AG09319 (cell line): ENCODE data around the gene TSPAN18.

Experiments
- DNase-seq: peaks from one replicate; pipeline ENCODE4 v3.0.0-alpha.2; 2010; ENCODE audit warnings: low read depth; ENCODE audit errors: extremely low read depth
- TF ChIP-seq, protein P1 (sequence below): IDR thresholded peaks from 2 replicates; pipeline ENCODE4 v1.5.1; 2011; ENCODE audit warnings: low read depth, mild to moderate bottlenecking, inconsistent platforms, low read length, moderate library complexity

TSPAN18 gene

DNA sequence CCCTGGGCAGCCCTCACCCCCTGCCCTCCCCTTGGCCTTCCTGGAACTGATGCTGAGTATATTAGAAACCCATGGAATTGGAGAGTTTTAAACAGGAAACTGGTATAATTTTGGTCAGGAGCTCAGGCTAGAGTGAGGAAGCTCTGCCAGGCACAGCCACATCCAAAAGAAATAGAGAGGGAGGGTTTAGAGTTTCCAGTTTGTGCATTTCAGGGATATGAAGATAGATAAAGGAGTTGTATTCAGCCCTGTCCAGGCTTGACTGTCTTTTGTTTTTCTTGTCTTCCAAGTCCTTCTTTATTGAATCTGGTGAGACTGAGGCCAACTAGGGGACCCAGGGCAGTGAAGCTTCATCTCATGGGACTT is 71.8 kb downstream of the TSPAN18 start:
- TF ChIP-seq, protein P1, sequence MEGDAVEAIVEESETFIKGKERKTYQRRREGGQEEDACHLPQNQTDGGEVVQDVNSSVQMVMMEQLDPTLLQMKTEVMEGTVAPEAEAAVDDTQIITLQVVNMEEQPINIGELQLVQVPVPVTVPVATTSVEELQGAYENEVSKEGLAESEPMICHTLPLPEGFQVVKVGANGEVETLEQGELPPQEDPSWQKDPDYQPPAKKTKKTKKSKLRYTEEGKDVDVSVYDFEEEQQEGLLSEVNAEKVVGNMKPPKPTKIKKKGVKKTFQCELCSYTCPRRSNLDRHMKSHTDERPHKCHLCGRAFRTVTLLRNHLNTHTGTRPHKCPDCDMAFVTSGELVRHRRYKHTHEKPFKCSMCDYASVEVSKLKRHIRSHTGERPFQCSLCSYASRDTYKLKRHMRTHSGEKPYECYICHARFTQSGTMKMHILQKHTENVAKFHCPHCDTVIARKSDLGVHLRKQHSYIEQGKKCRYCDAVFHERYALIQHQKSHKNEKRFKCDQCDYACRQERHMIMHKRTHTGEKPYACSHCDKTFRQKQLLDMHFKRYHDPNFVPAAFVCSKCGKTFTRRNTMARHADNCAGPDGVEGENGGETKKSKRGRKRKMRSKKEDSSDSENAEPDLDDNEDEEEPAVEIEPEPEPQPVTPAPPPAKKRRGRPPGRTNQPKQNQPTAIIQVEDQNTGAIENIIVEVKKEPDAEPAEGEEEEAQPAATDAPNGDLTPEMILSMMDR = no peak
- DNase-seq = no peak

DNA sequence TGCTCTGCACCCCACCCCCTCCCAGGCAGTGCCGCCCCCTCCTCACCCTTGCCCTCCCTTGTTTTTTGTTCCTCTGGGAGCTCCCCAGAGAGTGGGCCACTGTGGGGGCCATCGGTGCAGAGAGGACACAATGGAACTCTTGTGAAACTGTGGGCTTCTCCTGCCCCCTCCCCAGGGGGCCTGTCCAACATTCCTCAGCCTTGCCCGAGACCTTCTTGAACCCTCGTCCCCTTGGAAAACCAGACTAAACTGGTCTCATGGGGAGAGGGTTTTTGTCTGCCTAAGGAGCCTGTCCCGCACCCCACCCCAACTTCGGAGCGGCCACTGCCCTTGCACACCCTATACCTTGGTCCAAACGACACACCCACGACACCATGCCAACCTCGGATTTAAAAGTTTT is 72.2 kb downstream of the TSPAN18 start:
- TF ChIP-seq, protein P1 = no peak
- DNase-seq = no peak

DNA sequence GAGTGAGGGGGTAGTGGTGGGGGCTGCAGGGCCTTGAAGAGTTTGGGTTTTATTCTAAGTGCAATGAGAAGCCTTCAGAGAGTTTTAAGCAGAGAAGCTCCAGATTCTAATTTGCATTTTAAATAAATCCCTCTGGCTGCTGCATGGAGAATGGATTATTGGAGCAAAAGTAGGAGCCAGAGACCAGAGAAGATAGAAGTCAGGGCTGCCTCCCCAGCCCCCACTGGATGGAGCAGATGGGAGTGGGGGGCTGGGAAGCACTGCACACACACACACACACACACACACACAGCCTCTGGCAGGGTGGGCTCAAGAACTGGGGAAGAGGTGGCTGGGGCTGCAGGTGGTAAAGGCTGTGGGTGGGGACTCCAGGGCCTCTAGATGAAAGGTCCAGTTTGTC is 75.6 kb downstream of the TSPAN18 start:
- no peak for DNase-seq
- TF ChIP-seq, protein P1 = no peak

DNA sequence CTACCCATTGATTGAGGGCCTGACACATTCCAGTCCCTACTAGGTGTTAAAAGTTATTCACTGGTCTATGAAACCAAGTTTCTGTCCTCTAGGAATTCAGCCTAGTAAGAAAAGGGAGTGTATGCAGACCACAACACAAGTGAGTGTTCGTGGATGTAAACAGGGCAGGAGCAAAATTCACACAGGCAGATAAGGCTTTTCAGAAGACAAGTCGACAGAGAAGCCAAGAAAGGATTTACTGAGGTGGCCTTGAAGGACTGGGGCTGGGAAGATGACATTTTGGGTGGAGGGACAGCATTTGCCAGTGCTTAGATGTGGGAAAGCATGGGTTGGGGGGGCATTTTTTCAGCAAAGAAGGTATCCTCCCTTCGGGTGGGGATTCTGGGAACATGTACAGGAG is 76.2 kb downstream of the TSPAN18 start:
- TF ChIP-seq, protein P1 = no peak
- no peak for DNase-seq

DNA sequence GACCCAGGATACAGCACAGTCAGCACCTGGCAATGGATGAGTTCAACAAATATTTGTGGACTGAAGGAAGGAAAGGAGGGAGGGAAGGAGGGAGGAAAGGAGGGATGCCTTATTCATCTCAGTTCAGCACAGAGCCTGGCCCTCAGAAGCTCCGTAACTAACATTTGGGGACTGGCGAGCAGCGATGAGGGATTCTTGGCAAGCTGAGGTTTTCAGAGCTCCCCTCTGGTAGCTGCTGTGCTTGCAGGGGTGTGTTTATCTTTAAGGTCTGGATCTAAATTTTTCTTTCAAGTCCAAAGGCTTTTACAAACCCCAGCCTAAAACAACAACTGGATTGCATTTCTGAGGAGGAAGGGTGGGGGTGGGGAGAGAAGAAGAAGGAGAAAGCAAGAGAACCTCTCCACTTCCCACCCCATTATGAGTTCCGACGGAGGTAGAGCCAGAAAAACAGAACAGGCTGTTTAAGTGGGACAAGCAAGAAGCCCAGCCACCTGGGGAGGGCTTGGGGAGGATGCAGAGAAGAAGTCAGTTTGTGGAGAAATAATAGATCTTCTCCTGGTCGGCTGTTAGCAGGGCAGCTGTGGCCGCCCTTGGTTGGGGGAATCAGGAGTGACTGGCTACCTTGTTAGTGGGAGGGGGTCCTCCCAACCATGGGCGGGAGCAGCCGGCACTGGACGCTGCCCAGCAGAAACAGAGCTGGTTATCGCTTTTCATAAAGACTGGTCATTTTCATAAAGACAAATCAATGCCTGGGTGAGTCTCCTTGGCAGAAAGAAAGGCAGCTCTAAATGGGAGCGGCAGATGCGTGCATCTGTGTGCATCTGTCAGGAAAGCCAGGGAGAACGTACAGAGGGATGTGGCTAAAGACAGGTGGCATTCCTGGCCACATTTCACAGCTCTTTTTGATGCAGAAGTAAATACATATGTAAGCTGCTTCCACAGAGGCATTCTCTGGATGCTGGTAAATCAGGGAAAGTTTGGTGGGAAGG is 78.0 kb downstream of the TSPAN18 start:
- no peak for DNase-seq
- TF ChIP-seq, protein P1 = no peak

DNA sequence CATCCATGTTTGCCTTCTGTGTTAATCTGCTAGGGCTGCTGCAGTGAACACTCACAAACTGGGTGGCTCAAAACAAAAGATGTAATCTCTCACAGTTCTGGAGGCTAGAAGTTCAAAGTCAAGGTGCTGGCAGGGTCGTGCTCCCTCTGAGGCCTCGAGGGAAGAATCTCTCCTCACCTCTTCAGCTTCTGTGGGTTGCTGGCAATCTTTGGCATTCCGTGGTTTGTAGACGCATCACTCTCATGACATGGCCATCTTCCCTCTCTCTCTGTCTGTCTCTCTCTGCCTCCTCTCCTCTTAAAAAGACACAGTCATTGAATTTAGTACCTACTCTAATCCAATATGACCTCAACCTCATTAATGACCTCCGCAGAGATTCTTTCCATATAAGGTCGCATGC is 78.8 kb downstream of the TSPAN18 start:
- DNase-seq = no peak
- TF ChIP-seq, protein P1 = no peak

DNA sequence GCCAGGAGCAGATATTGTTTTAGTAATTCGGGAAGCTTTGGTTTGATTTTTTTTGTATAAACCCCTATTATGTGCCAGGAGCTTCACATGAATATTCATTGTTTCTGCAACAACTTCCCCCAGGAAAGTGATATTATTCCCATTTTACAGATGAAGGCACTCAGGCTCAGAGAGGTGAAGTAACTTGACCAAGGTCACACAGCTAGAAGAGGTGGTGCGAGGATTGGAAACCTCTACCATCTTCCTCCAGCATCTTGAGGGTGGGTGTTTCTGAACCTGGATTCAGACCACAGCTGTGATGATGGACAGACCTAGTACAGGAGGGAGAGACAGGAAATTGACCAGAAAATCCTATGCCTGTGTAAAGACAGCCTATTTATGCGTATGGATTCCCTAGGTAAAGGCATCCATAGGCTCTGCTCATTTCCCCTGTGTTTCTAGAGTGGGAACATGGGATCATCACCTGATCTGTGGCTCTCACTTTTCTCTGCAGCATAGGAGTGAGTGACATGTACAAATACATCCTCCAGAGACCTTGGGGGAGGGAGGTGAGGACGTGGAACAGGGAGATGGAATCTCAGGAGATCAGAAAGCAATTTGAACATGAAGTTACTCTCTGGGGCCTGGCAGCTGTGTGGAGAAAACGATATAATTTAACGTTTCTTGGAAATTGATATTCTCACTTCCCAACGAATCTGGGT is 81.4 kb downstream of the TSPAN18 start:
- DNase-seq = no peak
- TF ChIP-seq, protein P1 = no peak
